ENCODE measurements around the gene PPP1R9A. TPM values are rescaled to one million over a fixed set of nuclear protein-coding genes. Genes with fewer than 3 reads are reported as not detected.

Gene PPP1R9A
- total RNA-seq, 2 experiments from 2014 or later = not detected

DNA sequence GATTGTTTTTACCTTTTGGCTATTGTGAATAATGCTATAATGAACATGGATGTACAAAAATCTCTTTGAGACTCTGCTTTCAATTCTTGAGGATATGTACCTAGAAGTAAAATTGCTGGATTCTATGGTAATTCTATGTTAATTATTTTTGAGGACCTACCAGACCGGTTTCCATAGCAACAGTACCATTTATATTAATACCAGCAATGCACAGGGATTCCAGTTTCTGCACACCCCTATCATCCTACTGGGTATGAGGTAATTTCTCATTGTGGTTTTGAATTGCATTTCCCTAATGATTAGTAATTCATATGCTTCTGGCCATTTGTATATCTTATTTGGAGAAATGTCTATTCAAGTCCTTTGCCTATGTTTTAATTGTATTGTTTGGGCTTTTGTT, 9.9 kb upstream of the PPP1R9A start:
- Mint-ChIP-seq H3K36me3 (no peaks in the 10 kb centered on the region), H3K4me3 (no peak overlapping the region), H3K4me1 (ENCODE audit: low read depth) (no peaks in the 10 kb centered on the region), H3K9me3 (no peaks in the 10 kb centered on the region), H3K27ac (no peak overlapping the region), H3K27me3 (no peaks in the 10 kb centered on the region)
- ChIA-PET POLR2A (no interaction called here), CTCF (no interaction called here)
- no peak for DNase-seq
- intact Hi-C loops (cut with micrococcal nuclease) = no loop called here

DNA sequence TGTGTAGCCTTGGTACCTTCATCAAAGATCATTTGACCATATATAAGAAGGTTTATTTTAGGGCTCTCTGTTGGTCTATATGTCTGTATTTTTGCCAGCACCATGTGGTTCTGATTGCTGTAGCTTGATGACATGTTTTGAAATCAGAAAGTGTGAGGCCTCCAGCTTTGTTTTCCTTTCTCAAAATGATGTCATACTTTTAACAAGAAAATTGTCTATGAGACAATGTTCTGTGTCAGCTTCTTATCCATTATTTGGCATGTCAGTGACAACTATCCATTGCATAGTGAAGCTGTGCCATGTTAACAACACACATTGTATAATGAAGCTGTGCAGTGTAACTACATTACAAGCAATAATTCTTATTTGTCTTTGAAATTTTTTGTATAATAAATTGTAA, 9.1 kb upstream of the PPP1R9A start:
- no peaks in the 10 kb centered on the region for H3K9me3 Mint-ChIP-seq
- H3K27ac Mint-ChIP-seq = no peak overlapping the region
- no peak overlapping the region for H3K4me3 Mint-ChIP-seq
- ChIA-PET CTCF (no interaction called here), POLR2A (no interaction called here)
- H3K36me3 Mint-ChIP-seq = no peaks in the 10 kb centered on the region
- no peaks in the 10 kb centered on the region for H3K4me1 Mint-ChIP-seq (ENCODE audit: low read depth)
- intact Hi-C loops (cut with micrococcal nuclease) = no loop called here
- no peaks in the 10 kb centered on the region for H3K27me3 Mint-ChIP-seq
- no peak for DNase-seq

GRCh38 chr7:94901981-94902380, 5.4 kb upstream of the PPP1R9A start:
- intact Hi-C loops (cut with micrococcal nuclease) = no loop called here
- Mint-ChIP-seq H3K4me1 (ENCODE audit: low read depth) (no peaks in the 10 kb centered on the region), H3K27me3 (peaks cover 9% of the 10 kb centered on the region), H3K9me3 (no peaks in the 10 kb centered on the region), H3K36me3 (no peaks in the 10 kb centered on the region), H3K4me3 (no peak overlapping the region), H3K27ac (no peak overlapping the region)
- DNase-seq = no peak
- ChIA-PET CTCF (no interaction called here), POLR2A (no interaction called here)

DNA sequence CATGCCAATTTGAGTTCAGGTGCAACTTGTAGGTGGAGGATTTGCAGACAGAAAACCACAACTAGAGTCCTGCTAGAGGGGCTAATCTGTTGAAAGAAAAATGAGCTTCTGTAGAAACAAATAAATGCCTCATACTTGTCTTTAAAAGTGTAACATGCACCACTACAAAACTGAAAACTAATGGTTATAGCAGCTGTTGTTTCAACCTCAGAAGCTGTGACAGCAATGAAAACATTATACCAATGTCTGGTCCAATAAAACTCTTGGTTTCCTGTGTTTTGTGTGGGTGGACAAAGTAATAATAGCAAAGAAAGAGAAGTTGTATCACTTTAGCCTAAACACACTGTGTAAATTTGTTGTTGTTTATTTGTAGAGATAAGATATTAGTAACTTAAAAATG, 3.4 kb upstream of the PPP1R9A start:
- DNase-seq = no peak
- H3K27ac Mint-ChIP-seq = no peak overlapping the region
- peaks cover 22% of the 10 kb centered on the region for H3K27me3 Mint-ChIP-seq
- H3K4me3 Mint-ChIP-seq = no peak overlapping the region
- no peaks in the 10 kb centered on the region for H3K4me1 Mint-ChIP-seq (ENCODE audit: low read depth)
- ChIA-PET CTCF (no interaction called here), POLR2A (no interaction called here)
- no peaks in the 10 kb centered on the region for H3K9me3 Mint-ChIP-seq
- no peaks in the 10 kb centered on the region for H3K36me3 Mint-ChIP-seq
- intact Hi-C loops (cut with micrococcal nuclease) = no loop called here

DNA sequence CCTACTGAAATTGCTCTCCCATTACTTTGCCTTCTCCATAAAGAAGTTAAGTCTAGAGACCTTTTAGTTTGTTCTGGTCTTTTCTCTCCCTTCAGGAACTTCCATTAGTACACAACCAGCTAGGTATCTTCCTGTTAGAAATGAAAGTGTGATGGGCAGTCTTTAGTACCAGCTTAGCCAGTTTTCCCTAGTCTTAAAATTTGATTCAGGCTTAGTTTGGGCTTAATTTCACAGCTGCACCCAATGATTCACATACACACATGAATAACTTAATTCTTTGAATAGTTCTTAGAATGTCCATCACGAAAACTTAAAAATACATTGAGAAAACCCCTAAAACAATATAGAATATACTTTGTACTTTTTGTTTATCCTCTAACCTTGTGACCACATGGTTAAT, 2.4 kb upstream of the PPP1R9A start:
- Mint-ChIP-seq H3K4me1 (ENCODE audit: low read depth) (no peaks in the 10 kb centered on the region), H3K4me3 (no peak overlapping the region), H3K27me3 (peaks cover 30% of the 10 kb centered on the region), H3K9me3 (no peaks in the 10 kb centered on the region), H3K36me3 (no peaks in the 10 kb centered on the region), H3K27ac (no peak overlapping the region)
- ChIA-PET POLR2A (no interaction called here), CTCF (no interaction called here)
- no peak for DNase-seq
- intact Hi-C loops (cut with micrococcal nuclease) = no loop called here

GRCh38 chr7:94906065-94906851, 1.1 kb upstream of the PPP1R9A start:
- Mint-ChIP-seq H3K27me3 (peaks cover 39% of the 10 kb centered on the region), H3K4me3 (no peak overlapping the region), H3K27ac (no peak overlapping the region), H3K4me1 (ENCODE audit: low read depth) (no peaks in the 10 kb centered on the region), H3K36me3 (no peaks in the 10 kb centered on the region), H3K9me3 (no peaks in the 10 kb centered on the region)
- POLR2A ChIA-PET = no interaction called here
- no peak for DNase-seq
- intact Hi-C loops (cut with micrococcal nuclease) = no loop called here
- CTCF ChIA-PET = no interaction called here

DNA sequence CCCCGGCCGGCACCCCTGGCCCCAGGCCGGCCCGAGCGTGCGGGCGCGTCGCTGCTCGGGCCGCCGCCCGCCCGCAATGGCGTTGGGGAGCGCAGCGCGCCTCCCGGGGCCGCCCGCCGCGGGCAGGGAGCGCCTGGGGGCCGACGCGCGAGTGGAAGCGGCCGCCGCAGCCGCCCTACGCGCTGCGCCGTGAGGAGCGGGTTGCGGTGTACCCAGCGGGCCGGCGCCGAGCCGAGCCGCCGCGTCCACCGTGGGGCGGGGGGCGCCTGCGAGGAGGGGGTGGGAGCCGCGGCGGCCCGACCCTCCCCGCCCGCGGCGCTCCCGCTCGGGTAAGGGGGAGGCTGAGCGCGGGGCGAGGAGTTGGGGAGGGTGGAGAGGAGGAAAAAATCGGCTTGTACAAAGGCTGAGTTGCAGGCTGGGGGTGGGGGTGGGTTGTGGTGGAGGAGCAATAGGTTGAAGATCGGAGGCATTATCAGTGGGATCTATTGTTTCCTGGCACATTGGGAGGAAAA, 473 bp downstream of the PPP1R9A start:
- no peaks in the 10 kb centered on the region for H3K9me3 Mint-ChIP-seq
- POLR2A ChIA-PET = no interaction called here
- no peaks in the 10 kb centered on the region for H3K4me1 Mint-ChIP-seq (ENCODE audit: low read depth)
- no peak overlapping the region for H3K4me3 Mint-ChIP-seq
- intact Hi-C loops (cut with micrococcal nuclease) = no loop called here
- no peak overlapping the region for H3K27ac Mint-ChIP-seq
- H3K27me3 Mint-ChIP-seq = peaks cover 42% of the 10 kb centered on the region
- CTCF ChIA-PET = no interaction called here
- no peaks in the 10 kb centered on the region for H3K36me3 Mint-ChIP-seq
- no peak for DNase-seq

- no peaks in the 10 kb centered on the region for H3K36me3 Mint-ChIP-seq
- H3K27me3 Mint-ChIP-seq = peaks cover 42% of the 10 kb centered on the region
- no peaks in the 10 kb centered on the region for H3K9me3 Mint-ChIP-seq
- no peak for DNase-seq
- H3K4me1 Mint-ChIP-seq (ENCODE audit: low read depth) = no peaks in the 10 kb centered on the region
- no peak overlapping the region for H3K27ac Mint-ChIP-seq
- POLR2A ChIA-PET = no interaction called here
- no peak overlapping the region for H3K4me3 Mint-ChIP-seq
- intact Hi-C loops (cut with micrococcal nuclease) = no loop called here
- CTCF ChIA-PET = no interaction called here
These were observed 1.2 kb downstream of the PPP1R9A start for GRCh38 chr7:94908323-94909178.

DNA sequence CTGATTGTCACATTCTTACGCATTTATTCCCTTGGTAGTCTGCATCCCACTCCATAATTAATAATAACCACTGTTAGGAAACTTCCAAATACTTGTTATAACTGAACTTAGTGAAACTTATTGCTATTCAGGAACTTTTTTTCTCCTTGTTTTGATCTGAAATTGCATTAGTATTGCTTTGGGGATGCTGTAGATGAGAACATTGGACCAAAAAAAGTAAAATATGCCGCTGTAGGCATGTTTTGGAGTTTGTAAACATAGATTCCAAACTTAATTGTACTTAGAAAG, 1.7 kb downstream of the PPP1R9A start:
- POLR2A ChIA-PET = no interaction called here
- H3K4me1 Mint-ChIP-seq (ENCODE audit: low read depth) = no peaks in the 10 kb centered on the region
- H3K36me3 Mint-ChIP-seq = no peaks in the 10 kb centered on the region
- no peaks in the 10 kb centered on the region for H3K9me3 Mint-ChIP-seq
- peaks cover 41% of the 10 kb centered on the region for H3K27me3 Mint-ChIP-seq
- no peak overlapping the region for H3K4me3 Mint-ChIP-seq
- CTCF ChIA-PET = no interaction called here
- H3K27ac Mint-ChIP-seq = no peak overlapping the region
- DNase-seq = no peak
- intact Hi-C loops (cut with micrococcal nuclease) = no loop called here

DNA sequence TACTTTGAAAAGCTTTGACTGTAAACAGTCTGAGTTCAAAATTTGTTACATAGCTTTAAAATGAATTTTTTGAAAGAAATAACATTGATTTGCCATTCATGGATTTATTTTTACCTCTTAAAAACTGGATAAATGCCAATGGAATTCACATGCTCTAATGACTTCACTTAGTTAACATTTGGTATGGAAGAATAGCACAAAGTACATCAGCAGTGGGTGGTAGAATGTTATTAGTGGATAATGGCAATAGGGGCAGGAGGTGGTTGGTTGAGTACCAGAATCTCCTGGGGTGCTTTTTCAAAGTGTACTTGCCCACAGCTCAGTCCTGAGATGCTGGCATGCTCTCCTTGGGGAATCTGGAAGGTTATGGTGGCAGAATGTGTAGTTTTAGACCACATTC, 4.7 kb downstream of the PPP1R9A start:
- peaks cover 32% of the 10 kb centered on the region for H3K27me3 Mint-ChIP-seq
- H3K4me3 Mint-ChIP-seq = no peak overlapping the region
- no peak overlapping the region for H3K27ac Mint-ChIP-seq
- ChIA-PET POLR2A (no interaction called here), CTCF (no interaction called here)
- intact Hi-C loops (cut with micrococcal nuclease) = no loop called here
- no peaks in the 10 kb centered on the region for H3K9me3 Mint-ChIP-seq
- no peaks in the 10 kb centered on the region for H3K36me3 Mint-ChIP-seq
- DNase-seq = no peak
- no peaks in the 10 kb centered on the region for H3K4me1 Mint-ChIP-seq (ENCODE audit: low read depth)

GRCh38 chr7:94913391-94913790, 6.0 kb downstream of the PPP1R9A start:
- Mint-ChIP-seq H3K27me3 (peaks cover 26% of the 10 kb centered on the region), H3K4me1 (ENCODE audit: low read depth) (no peaks in the 10 kb centered on the region), H3K36me3 (no peaks in the 10 kb centered on the region), H3K4me3 (no peak overlapping the region), H3K9me3 (no peaks in the 10 kb centered on the region), H3K27ac (no peak overlapping the region)
- CTCF ChIA-PET = no interaction called here
- intact Hi-C loops (cut with micrococcal nuclease) = no loop called here
- POLR2A ChIA-PET = no interaction called here
- no peak for DNase-seq

- H3K4me1 Mint-ChIP-seq (ENCODE audit: low read depth) = no peaks in the 10 kb centered on the region
- H3K27me3 Mint-ChIP-seq = no peaks in the 10 kb centered on the region
- no peak for DNase-seq
- ChIA-PET CTCF (no interaction called here), POLR2A (no interaction called here)
- intact Hi-C loops (cut with micrococcal nuclease) = no loop called here
- H3K4me3 Mint-ChIP-seq = no peak overlapping the region
- H3K36me3 Mint-ChIP-seq = no peaks in the 10 kb centered on the region
- H3K9me3 Mint-ChIP-seq = no peaks in the 10 kb centered on the region
- H3K27ac Mint-ChIP-seq = no peak overlapping the region
These were observed 14.5 kb downstream of the PPP1R9A start for GRCh38 chr7:94921911-94922310.

DNA sequence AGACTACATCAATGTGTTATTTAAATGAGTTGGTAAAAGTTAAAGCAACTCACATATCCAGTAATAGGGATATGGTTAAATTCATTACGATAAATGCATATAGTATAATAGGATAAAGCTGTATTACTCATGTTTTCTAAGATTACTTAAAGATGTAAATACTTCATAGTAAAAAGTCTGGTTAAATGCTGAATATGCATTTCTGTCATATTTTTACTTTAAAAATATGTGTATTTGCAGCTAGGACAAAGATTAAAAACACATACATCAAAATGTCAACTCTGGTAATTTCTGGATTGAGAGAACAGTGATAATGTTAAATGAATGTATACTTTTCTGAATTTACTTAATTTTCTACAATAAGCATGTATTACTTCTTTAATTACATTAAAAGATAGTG, 15.1 kb downstream of the PPP1R9A start:
- POLR2A ChIA-PET = no interaction called here
- no peaks in the 10 kb centered on the region for H3K9me3 Mint-ChIP-seq
- DNase-seq = no peak
- no peak overlapping the region for H3K27ac Mint-ChIP-seq
- no peaks in the 10 kb centered on the region for H3K27me3 Mint-ChIP-seq
- no peaks in the 10 kb centered on the region for H3K4me1 Mint-ChIP-seq (ENCODE audit: low read depth)
- no peaks in the 10 kb centered on the region for H3K36me3 Mint-ChIP-seq
- intact Hi-C loops (cut with micrococcal nuclease) = no loop called here
- no peak overlapping the region for H3K4me3 Mint-ChIP-seq
- CTCF ChIA-PET = no interaction called here
